ENCODE results near the gene CRHBP. TPM values are rescaled to one million over a fixed set of nuclear protein-coding genes. Genes with fewer than 3 reads are reported as not detected.

The CRHBP gene
- total RNA-seq, 4 donors from 2014 or later = 1.3 to 8.1 (median 7.0) TPM; not detected in 1

DNA sequence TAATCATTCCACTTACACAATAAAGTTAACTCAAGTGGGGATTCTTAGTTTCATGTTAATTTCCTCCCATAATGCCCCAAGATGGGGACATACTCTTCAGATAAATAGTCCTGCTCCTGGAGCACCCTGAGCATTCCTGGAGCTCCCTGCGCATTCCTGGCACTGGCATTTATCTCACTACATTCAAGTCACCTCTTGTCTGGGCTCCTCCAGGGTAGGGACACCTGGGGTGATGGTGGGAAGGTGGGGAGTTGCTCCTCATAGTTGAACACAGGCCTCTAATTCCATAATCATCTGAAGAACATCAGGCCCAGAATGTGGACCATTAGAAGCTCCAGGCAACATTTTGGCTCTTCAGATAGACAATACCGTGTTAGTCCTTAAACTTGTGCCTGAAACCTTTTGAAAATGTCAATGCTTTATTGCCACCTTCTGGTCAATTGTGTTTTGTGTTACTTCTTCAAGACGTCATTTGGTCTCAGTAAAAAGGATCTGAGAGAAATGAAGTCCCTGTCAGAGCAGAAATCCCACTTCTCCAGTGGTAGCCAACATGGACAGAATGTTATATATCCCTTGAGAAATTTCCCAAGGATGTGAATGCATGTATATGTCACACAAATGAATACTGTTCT lies 63.2 kb downstream of the CRHBP start:
- intact Hi-C loops (cut with DNase I; ENCODE audit: low total_unique reads) = no loop called here
- H3K36me3 ChIP-seq = no peaks in the 10 kb centered on the region
- no peaks in the 10 kb centered on the region for H3K9me3 ChIP-seq
- no peaks in the 10 kb centered on the region for H3K4me1 ChIP-seq
- H3K27ac ChIP-seq = no peak overlapping the region
- DNase-seq = no peak
- no peak overlapping the region for H3K4me3 ChIP-seq
- no peak for TF ChIP-seq POLR2A (IDR thresholded peaks at IDR 0.05)
- TF ChIP-seq, protein P1, sequence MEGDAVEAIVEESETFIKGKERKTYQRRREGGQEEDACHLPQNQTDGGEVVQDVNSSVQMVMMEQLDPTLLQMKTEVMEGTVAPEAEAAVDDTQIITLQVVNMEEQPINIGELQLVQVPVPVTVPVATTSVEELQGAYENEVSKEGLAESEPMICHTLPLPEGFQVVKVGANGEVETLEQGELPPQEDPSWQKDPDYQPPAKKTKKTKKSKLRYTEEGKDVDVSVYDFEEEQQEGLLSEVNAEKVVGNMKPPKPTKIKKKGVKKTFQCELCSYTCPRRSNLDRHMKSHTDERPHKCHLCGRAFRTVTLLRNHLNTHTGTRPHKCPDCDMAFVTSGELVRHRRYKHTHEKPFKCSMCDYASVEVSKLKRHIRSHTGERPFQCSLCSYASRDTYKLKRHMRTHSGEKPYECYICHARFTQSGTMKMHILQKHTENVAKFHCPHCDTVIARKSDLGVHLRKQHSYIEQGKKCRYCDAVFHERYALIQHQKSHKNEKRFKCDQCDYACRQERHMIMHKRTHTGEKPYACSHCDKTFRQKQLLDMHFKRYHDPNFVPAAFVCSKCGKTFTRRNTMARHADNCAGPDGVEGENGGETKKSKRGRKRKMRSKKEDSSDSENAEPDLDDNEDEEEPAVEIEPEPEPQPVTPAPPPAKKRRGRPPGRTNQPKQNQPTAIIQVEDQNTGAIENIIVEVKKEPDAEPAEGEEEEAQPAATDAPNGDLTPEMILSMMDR (IDR thresholded peaks at IDR 0.05) = peak in 2 of 4 experiments; percentile 12 to 23
- H3K27me3 ChIP-seq = no peaks in the 10 kb centered on the region

DNA sequence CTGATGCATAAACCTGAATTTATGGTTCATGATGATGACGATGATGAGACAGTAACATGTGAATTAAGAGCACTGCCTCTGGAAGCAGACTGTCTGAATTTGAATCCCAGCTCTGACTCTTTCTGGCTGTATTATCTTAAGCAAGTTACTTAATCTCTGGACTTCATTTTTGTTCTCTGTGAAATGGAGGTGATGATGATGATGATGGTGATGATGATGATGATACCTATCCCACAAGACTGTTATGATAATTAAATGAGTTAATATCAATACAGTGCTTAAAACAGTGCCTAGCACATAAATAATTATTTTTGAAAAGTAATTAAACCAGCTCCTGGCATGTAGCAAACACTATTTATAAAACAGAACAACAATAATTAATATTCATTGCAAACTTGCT lies 64.1 kb downstream of the CRHBP start:
- H3K9me3 ChIP-seq = no peaks in the 10 kb centered on the region
- intact Hi-C loops (cut with DNase I; ENCODE audit: low total_unique reads) = no loop called here
- H3K27ac ChIP-seq = no peak overlapping the region
- DNase-seq = no peak
- H3K4me3 ChIP-seq = no peak overlapping the region
- H3K4me1 ChIP-seq = no peaks in the 10 kb centered on the region
- TF ChIP-seq, protein P1 (IDR thresholded peaks at IDR 0.05) = no peak
- TF ChIP-seq POLR2A (IDR thresholded peaks at IDR 0.05) = no peak
- H3K27me3 ChIP-seq = no peaks in the 10 kb centered on the region
- no peaks in the 10 kb centered on the region for H3K36me3 ChIP-seq

DNA sequence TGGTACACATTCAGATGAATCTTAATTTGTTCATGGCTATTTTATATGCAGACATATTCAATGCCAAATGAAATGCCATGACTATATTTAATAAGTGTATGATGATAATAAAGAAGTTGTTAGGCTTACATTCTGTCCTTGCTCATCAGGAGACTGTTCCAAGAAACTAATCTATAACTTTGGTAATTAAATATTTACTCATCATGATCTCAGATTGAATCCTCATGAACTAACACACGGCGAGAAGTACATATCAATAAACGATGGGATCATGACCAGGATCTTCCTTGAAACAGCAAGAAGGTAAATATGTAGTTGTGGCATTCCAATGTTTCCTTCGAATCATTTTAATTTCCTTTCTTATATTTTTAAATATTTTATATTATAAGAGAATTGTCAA lies 64.8 kb downstream of the CRHBP start:
- TF ChIP-seq, protein P1 (IDR thresholded peaks at IDR 0.05) = no peak
- no peak for TF ChIP-seq POLR2A (IDR thresholded peaks at IDR 0.05)
- no peaks in the 10 kb centered on the region for H3K36me3 ChIP-seq
- H3K4me1 ChIP-seq = no peaks in the 10 kb centered on the region
- no peak overlapping the region for H3K4me3 ChIP-seq
- no peak overlapping the region for H3K27ac ChIP-seq
- H3K27me3 ChIP-seq = peaks cover 0 to 6% of the 10 kb centered on the region in 2 donors
- no peak for DNase-seq
- intact Hi-C loops (cut with DNase I; ENCODE audit: low total_unique reads) = no loop called here
- no peaks in the 10 kb centered on the region for H3K9me3 ChIP-seq

Small RNA genes within 50 kb of the gene (small RNA-seq; reads per million reads assigned to genes)
- gene RNU6ATAC36P = not detected

Other genes with a start within 250 kb of the CRHBP start
- gene F2R, start 236.9 kb upstream of the CRHBP start, total RNA-seq = 10 to 100 TPM in 3 of 4 donors, 1 to 10 TPM in 1; 9.4 to 38.7 (median 16.7) TPM
- 1 to 10 TPM in 2 of 4 donors, under 1 TPM in 1, not detected in 1; 0.24 to 3.3 (median 2.1) TPM for gene F2RL1, start 134.0 kb upstream of the CRHBP start, total RNA-seq
- under 1 TPM in 1 of 4 donors, not detected in 3; 0.35 TPM for gene S100Z, start 103.0 kb upstream of the CRHBP start, total RNA-seq
- gene AGGF1, start 77.4 kb downstream of the CRHBP start, total RNA-seq = 10 to 100 TPM; 10.6 to 44.7 (median 23.2) TPM
- 10 to 100 TPM in 1 of 4 donors, 1 to 10 TPM in 3; 2.6 to 26.9 (median 4.7) TPM for gene ZBED3, start 134.2 kb downstream of the CRHBP start, total RNA-seq

Data from uterus (tissue), 4 donors.